Loucy (cell line): ENCODE measurements around the gene FBLN2.

Experiments used
- H2AFZ ChIP-seq: fragments of 200-600 bp; sonication (generic); 2 replicates; pipeline ENCODE4 v1.6.0; 2016; ENCODE audit warnings: antibody characterized with exemption, mild to moderate bottlenecking, low read length, moderate library complexity
- H3F3A ChIP-seq: fragments of 200-600 bp; 2 replicates; pipeline ENCODE4 v1.6.0; 2016; ENCODE audit warnings: antibody characterized with exemption, low read depth, mild to moderate bottlenecking
- H3K27me3 ChIP-seq: fragments of 200-600 bp; sonication (generic); 2 replicates; pipeline ENCODE4 v1.6.1; 2014; ENCODE audit warnings: low read length, mild to moderate bottlenecking; ENCODE audit not compliant: insufficient read depth, poor library complexity, severe bottlenecking
- H3K36me3 ChIP-seq: fragments of 200-600 bp; sonication (generic); 2 replicates; pipeline ENCODE4 v1.6.1; 2016; ENCODE audit warnings: low read length; ENCODE audit not compliant: insufficient read depth
- H3K4me1 ChIP-seq: fragments of 200-600 bp; sonication (generic); 2 replicates; pipeline ENCODE4 v1.5.1; 2014; ENCODE audit warnings: low read length, mild to moderate bottlenecking; ENCODE audit not compliant: insufficient read depth, poor library complexity, severe bottlenecking
- H3K4me2 ChIP-seq: fragments of 200-600 bp; sonication (generic); 2 replicates; pipeline ENCODE4 v1.6.0; 2014; ENCODE audit warnings: antibody characterized with exemption, low read length, low read depth, mild to moderate bottlenecking; ENCODE audit not compliant: poor library complexity, severe bottlenecking
- H3K4me3 ChIP-seq: fragments of 200-600 bp; sonication (generic); 2 replicates; pipeline ENCODE4 v1.5.1; 2014; ENCODE audit warnings: low read length, mild to moderate bottlenecking, mixed read lengths; ENCODE audit not compliant: poor library complexity, severe bottlenecking
- H3K79me2 ChIP-seq: fragments of 200-600 bp; sonication (generic); 2 replicates; pipeline ENCODE4 v1.6.1; 2014; ENCODE audit warnings: low read length; ENCODE audit not compliant: insufficient read depth
- H3K9ac ChIP-seq: fragments of 200-600 bp; sonication (generic); 2 replicates; pipeline ENCODE4 v1.6.0; 2014; ENCODE audit warnings: mild to moderate bottlenecking, low read depth, low read length, moderate library complexity; ENCODE audit not compliant: poor library complexity, severe bottlenecking
- H3K9me2 ChIP-seq: fragments of 200-600 bp; sonication (generic); replicated peaks from 2 replicates; pipeline ENCODE4 v1.6.1; 2016; ENCODE audit warnings: low read depth, low read length, mixed read lengths
- H3K9me3 ChIP-seq: fragments of 200-600 bp; sonication (generic); 2 replicates; pipeline ENCODE4 v1.6.1; 2014; ENCODE audit warnings: mild to moderate bottlenecking, antibody characterized with exemption, low read length, low read depth; ENCODE audit not compliant: insufficient read depth
- H4K20me1 ChIP-seq: fragments of 200-600 bp; sonication (generic); 2 replicates; pipeline ENCODE4 v1.6.0; 2014; ENCODE audit warnings: antibody characterized with exemption, low read length, mild to moderate bottlenecking; ENCODE audit not compliant: insufficient read depth, poor library complexity, severe bottlenecking
- CTCF ChIP-seq: fragments of 200-600 bp; sonication (generic); conservative IDR thresholded peaks from 2 replicates; pipeline ENCODE4 v1.5.1; 2014; ENCODE audit warnings: mild to moderate bottlenecking, antibody characterized with exemption, low read length
- EZH2phosphoT487 ChIP-seq: fragments of 200-600 bp; IDR thresholded peaks from 2 replicates; pipeline ENCODE4 v1.6.1; 2018; ENCODE audit warnings: antibody characterized with exemption, mild to moderate bottlenecking, moderate library complexity, borderline replicate concordance

Gene FBLN2

GRCh38 chr3:13513913-13514517 lies 34.9 kb upstream of the FBLN2 start:
- Histone ChIP-seq H3K4me1 (no peaks in the 10 kb centered on the region), H3K4me2 (no peak overlapping the region), H3K9me3 (no peaks in the 10 kb centered on the region), H2AFZ (no peak overlapping the region), H3K79me2 (no peaks in the 10 kb centered on the region), H3K9me2 (no peaks in the 10 kb centered on the region), H3F3A (no peaks in the 10 kb centered on the region), H3K27me3 (no peaks in the 10 kb centered on the region), H3K4me3 (no peak overlapping the region), H3K36me3 (no peaks in the 10 kb centered on the region), H4K20me1 (no peaks in the 10 kb centered on the region), H3K9ac (no peak overlapping the region)
- TF ChIP-seq CTCF (no peak), EZH2phosphoT487 (no peak)

DNA sequence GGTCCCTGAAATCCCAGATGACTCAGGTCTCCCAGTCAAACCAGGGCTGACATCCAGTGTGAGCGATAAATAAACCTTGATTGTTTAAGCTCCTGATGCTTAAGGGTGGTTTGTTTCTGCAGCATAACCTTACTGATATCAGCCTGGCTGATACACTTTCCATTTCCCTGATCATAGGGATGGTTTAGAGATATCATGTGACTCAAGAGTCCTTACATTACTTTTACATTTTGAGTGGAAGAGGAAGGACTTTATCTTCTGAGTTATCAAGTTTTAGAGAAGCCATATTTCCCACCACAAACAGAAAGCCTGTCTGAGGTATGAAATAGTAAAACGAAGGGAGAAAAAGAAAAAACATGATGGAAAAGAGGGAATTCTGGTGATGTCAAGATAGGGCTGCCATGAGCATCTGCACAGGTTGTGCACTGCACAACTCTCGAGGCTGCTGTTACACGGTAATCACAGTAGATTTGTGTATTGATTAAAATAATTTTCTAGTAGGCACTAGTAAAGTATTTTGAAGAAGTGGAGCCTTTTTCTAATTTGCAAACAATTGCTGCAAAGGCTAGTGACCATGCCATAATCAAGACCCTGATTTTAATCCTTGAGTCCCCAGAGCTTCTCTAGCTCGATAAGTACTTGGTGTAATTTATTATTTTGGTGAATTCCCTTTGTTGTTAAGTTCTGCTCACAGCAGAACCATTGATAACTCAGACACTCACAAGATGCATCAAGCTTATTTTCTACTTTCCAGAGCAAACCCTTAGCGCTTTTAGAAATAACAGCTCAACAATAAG lies 34.1 kb upstream of the FBLN2 start:
- Histone ChIP-seq H2AFZ (no peak overlapping the region), H3K4me1 (no peaks in the 10 kb centered on the region), H3K79me2 (no peaks in the 10 kb centered on the region), H4K20me1 (no peaks in the 10 kb centered on the region), H3K9me3 (no peaks in the 10 kb centered on the region), H3F3A (no peaks in the 10 kb centered on the region), H3K36me3 (no peaks in the 10 kb centered on the region), H3K27me3 (no peaks in the 10 kb centered on the region), H3K9me2 (no peaks in the 10 kb centered on the region), H3K4me2 (no peak overlapping the region), H3K4me3 (no peak overlapping the region), H3K9ac (no peak overlapping the region)
- no peak for TF ChIP-seq EZH2phosphoT487
- TF ChIP-seq CTCF: no peak

DNA sequence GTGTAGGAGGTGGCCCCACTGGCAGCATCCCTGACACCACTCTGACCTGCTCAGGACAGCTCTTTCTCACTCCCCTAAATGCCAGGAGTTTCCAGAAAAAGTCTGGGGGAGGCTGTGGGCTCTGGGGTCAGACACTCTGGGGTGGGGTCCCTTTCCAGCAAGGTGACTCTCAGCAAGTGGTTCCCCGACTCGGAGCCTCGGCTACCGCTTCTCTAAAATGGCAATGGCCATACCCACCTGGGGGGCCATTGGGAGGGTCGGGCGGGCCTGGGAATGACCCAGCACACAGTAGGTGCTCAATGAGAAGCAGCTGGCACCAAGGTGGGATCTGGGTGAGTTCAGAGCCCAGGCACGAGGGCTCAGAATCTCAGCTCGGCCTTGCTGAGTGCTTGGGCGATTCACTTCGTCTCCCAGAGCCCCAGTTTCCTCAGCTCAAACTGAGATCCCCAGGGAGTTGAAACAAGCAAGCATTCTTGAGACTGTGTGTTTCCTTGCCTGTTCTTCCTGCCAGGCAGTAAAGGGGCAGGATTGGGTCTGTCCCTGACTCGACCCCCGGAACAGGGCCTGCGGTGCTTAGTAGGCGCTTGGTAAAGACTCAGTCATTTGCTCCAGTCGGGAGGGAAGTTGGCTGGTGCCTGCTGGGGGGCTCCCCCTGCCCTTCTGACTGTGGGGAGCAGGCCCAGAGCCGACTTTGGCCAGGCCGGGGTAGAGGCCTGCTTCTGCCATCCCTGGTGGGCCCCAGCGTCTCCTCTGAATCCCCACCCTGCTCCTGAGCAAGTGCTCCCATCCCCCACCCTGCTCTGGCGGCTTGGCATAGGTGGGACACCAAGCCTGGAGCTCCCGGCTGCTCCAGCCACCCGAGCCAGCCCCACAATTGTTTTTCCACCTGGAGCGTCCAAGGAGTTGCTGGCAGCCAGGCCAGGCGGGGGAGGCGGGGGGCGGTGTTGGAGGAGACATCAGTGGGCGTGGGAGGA lies 32.9 kb upstream of the FBLN2 start:
- H3K27me3 ChIP-seq: no peaks in the 10 kb centered on the region
- no peaks in the 10 kb centered on the region for H3K36me3 ChIP-seq

More for the DNA sequence above, 32.9 kb upstream of the FBLN2 start:
- Histone ChIP-seq H3K4me3 (no peak overlapping the region), H3F3A (no peaks in the 10 kb centered on the region), H3K4me2 (no peak overlapping the region), H2AFZ (no peak overlapping the region), H3K79me2 (no peaks in the 10 kb centered on the region), H3K4me1 (no peaks in the 10 kb centered on the region), H3K9ac (no peak overlapping the region), H3K9me2 (no peaks in the 10 kb centered on the region), H4K20me1 (no peaks in the 10 kb centered on the region), H3K9me3 (no peaks in the 10 kb centered on the region)
- TF ChIP-seq EZH2phosphoT487 (no peak), CTCF (no peak)
